ENCODE measurements around the gene ZFP64.

The ZFP64 gene

DNA sequence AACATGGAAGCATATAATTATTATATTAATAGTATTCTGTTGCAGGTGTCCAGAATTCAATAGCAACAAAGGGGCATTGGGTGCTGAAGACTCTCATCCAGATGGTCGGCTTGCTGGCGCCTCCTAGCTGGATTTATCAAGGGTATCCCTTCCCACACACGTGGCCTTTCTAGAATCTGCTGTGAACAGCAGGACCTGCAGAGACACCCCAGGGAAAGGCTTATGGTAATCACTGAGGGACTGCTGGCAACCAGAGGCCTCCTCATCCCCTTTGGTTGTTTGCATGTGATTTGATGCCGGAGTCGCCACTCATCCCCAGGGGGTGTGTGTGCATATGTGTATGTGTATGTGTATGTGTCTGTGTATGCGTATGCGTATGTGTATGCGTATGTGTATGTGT is 20.6 kb downstream of the ZFP64 start:
- H3K9me2 ChIP-seq (replicated peaks; ENCODE audit: control insufficient read depth, low read length): no peaks in the 10 kb centered on the region
- H4K20me1 ChIP-seq (ENCODE audit: control insufficient read depth, insufficient read depth, low read depth, low read length): no peaks in the 10 kb centered on the region
- no peaks in the 10 kb centered on the region for H3K9me3 ChIP-seq (ENCODE audit: control insufficient read depth, insufficient read depth, low read length)
- H3K27ac ChIP-seq (ENCODE audit: low read depth, low read length): no peak overlapping the region
- no peaks in the 10 kb centered on the region for H3K79me2 ChIP-seq (ENCODE audit: control insufficient read depth, low read length)
- no peak for TF ChIP-seq EZH2phosphoT487 (IDR thresholded peaks at IDR 0.05; ENCODE audit: borderline replicate concordance, low read length)
- TF ChIP-seq, protein P1, sequence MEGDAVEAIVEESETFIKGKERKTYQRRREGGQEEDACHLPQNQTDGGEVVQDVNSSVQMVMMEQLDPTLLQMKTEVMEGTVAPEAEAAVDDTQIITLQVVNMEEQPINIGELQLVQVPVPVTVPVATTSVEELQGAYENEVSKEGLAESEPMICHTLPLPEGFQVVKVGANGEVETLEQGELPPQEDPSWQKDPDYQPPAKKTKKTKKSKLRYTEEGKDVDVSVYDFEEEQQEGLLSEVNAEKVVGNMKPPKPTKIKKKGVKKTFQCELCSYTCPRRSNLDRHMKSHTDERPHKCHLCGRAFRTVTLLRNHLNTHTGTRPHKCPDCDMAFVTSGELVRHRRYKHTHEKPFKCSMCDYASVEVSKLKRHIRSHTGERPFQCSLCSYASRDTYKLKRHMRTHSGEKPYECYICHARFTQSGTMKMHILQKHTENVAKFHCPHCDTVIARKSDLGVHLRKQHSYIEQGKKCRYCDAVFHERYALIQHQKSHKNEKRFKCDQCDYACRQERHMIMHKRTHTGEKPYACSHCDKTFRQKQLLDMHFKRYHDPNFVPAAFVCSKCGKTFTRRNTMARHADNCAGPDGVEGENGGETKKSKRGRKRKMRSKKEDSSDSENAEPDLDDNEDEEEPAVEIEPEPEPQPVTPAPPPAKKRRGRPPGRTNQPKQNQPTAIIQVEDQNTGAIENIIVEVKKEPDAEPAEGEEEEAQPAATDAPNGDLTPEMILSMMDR (IDR thresholded peaks at IDR 0.05; ENCODE audit: low read depth, low read length, poor library complexity, severe bottlenecking): no peak
- H3K36me3 ChIP-seq (ENCODE audit: control insufficient read depth, low read length): no peaks in the 10 kb centered on the region; the same call in 1 of the 2 replicates
- H3K27me3 ChIP-seq (ENCODE audit: control insufficient read depth, low read length): no peaks in the 10 kb centered on the region
- no peak overlapping the region for H3K4me2 ChIP-seq (ENCODE audit: low read length)
- no peaks in the 10 kb centered on the region for H3K4me1 ChIP-seq (ENCODE audit: control insufficient read depth, low read length)
- H3F3A ChIP-seq (ENCODE audit: control insufficient read depth, insufficient read depth): no peaks in the 10 kb centered on the region
- no peak overlapping the region for H3K4me3 ChIP-seq (ENCODE audit: low read length)

DNA sequence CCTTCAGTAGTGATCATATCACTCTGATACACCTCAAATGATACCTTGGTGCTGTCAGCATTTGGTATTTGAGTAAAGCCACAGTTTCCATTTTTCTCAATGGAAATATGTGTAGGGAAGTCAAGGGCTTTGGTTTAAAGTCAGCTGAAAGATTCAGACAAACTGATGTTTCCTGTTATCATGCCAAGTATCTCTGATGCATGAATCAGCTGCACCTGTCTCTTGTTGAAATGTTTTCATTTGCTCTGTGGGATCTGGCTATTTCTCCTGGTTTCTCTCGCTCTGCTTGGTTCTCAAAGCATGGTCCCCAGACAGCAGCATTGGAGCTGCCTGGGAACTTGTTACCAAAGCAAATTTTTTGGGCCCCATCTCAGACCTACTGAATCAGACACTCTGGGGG is 23.5 kb downstream of the ZFP64 start:
- Histone ChIP-seq H3K4me1 (ENCODE audit: control insufficient read depth, low read length) (no peaks in the 10 kb centered on the region), H3K9me2 (replicated peaks; ENCODE audit: control insufficient read depth, low read length) (no peaks in the 10 kb centered on the region), H3K79me2 (ENCODE audit: control insufficient read depth, low read length) (no peaks in the 10 kb centered on the region), H3K4me3 (ENCODE audit: low read length) (no peak overlapping the region), H3K27me3 (ENCODE audit: control insufficient read depth, low read length) (no peaks in the 10 kb centered on the region), H3K4me2 (ENCODE audit: low read length) (no peak overlapping the region), H3K9me3 (ENCODE audit: control insufficient read depth, insufficient read depth, low read length) (no peaks in the 10 kb centered on the region), H4K20me1 (ENCODE audit: control insufficient read depth, insufficient read depth, low read depth, low read length) (no peaks in the 10 kb centered on the region), H3F3A (ENCODE audit: control insufficient read depth, insufficient read depth) (no peaks in the 10 kb centered on the region), H3K27ac (ENCODE audit: low read depth, low read length) (no peak overlapping the region), H3K36me3 (ENCODE audit: control insufficient read depth, low read length) (peaks cover 9% of the 10 kb centered on the region)
- no peak for TF ChIP-seq EZH2phosphoT487 (IDR thresholded peaks at IDR 0.05; ENCODE audit: borderline replicate concordance, low read length)
- TF ChIP-seq, protein P1 (IDR thresholded peaks at IDR 0.05; ENCODE audit: low read depth, low read length, poor library complexity, severe bottlenecking): no peak

DNA sequence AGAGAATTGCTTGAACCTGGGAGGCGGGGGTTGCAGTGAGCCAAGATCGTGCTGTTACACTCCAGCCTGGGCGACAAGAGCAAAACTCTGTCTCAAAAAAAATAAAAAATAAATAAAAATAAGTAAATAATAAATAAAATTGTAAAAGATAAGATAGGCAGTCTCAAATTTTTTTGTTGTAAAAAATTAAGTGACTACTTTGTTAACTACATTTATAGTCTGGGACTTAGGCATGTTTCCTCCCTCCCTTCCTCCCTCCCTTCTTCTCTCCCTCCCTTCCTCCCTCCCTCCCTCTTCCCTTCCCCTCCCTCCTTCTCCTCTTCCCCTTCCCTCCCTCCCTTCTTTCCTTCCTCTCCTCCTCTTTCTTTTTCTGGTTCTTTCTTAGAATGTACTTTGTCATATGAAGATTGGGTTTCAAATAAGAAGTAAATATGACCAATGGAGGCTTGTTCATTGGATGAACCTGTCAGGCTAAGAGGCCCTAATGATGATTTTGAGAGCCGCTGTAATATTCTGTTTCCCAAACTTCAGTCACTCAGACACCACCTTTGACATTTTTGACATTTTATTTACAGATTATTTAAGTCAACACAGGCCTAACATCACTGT is 24.2 kb downstream of the ZFP64 start:
- H3K9me2 ChIP-seq (replicated peaks; ENCODE audit: control insufficient read depth, low read length): no peaks in the 10 kb centered on the region
- H3K4me1 ChIP-seq (ENCODE audit: control insufficient read depth, low read length): no peaks in the 10 kb centered on the region
- no peak overlapping the region for H3K27ac ChIP-seq (ENCODE audit: low read depth, low read length)
- no peaks in the 10 kb centered on the region for H3F3A ChIP-seq (ENCODE audit: control insufficient read depth, insufficient read depth)
- TF ChIP-seq, protein P1 (IDR thresholded peaks at IDR 0.05; ENCODE audit: low read depth, low read length, poor library complexity, severe bottlenecking): no peak
- TF ChIP-seq EZH2phosphoT487 (IDR thresholded peaks at IDR 0.05; ENCODE audit: borderline replicate concordance, low read length): no peak
- no peak overlapping the region for H3K4me2 ChIP-seq (ENCODE audit: low read length)
- H3K79me2 ChIP-seq (ENCODE audit: control insufficient read depth, low read length): no peaks in the 10 kb centered on the region
- no peak overlapping the region for H3K4me3 ChIP-seq (ENCODE audit: low read length)
- no peaks in the 10 kb centered on the region for H4K20me1 ChIP-seq (ENCODE audit: control insufficient read depth, insufficient read depth, low read depth, low read length)
- H3K36me3 ChIP-seq (ENCODE audit: control insufficient read depth, low read length): peaks cover 9% of the 10 kb centered on the region
- no peaks in the 10 kb centered on the region for H3K9me3 ChIP-seq (ENCODE audit: control insufficient read depth, insufficient read depth, low read length)
- H3K27me3 ChIP-seq (ENCODE audit: control insufficient read depth, low read length): no peaks in the 10 kb centered on the region
